Retina (tissue), 1 donor: ENCODE data around the gene ONECUT3.

Experiments
- DNase-seq: peaks from one replicate; pipeline ENCODE4 v3.0.0-alpha.2; 2016

ONECUT3 gene

GRCh38 chr19:1799695-1800342, 46.5 kb downstream of the ONECUT3 start:
- DNase-seq, result no peak

- DNase-seq, result no peak
These were observed 51.6 kb downstream of the ONECUT3 start for GRCh38 chr19:1804858-1805257.

- no peak for DNase-seq
These were observed 52.3 kb downstream of the ONECUT3 start for GRCh38 chr19:1805401-1806183.

- no peak for DNase-seq
These were observed 53.1 kb downstream of the ONECUT3 start for GRCh38 chr19:1806184-1807029.

- DNase-seq, result no peak
These were observed 53.9 kb downstream of the ONECUT3 start for GRCh38 chr19:1807030-1807694.

- no peak for DNase-seq
These were observed 54.5 kb downstream of the ONECUT3 start for GRCh38 chr19:1807695-1808394.

GRCh38 chr19:1808395-1808731, 55.1 kb downstream of the ONECUT3 start:
- DNase-seq, result no peak

- no peak for DNase-seq
These were observed 56.4 kb downstream of the ONECUT3 start for GRCh38 chr19:1809678-1810077.

GRCh38 chr19:1810439-1811160, 57.3 kb downstream of the ONECUT3 start:
- DNase-seq, result no peak

GRCh38 chr19:1811472-1811894, 58.2 kb downstream of the ONECUT3 start:
- no peak for DNase-seq

GRCh38 chr19:1811942-1812425, 58.7 kb downstream of the ONECUT3 start, which contains the start of gene ATP8B3:
Gene ATP8B3, minus strand, starts transcription at chr19:1812276. Its CDS starts 540 bp downstream, at chr19:1811736.
- no peak for DNase-seq

GRCh38 chr19:1812426-1813191, 59.3 kb downstream of the ONECUT3 start:
- peak; percentile 94 for DNase-seq

GRCh38 chr19:1813192-1814182, 60.2 kb downstream of the ONECUT3 start:
- DNase-seq, result no peak

GRCh38 chr19:1814391-1814790, 61.1 kb downstream of the ONECUT3 start:
- DNase-seq, result no peak

- DNase-seq, result no peak
These were observed 61.7 kb downstream of the ONECUT3 start for GRCh38 chr19:1814833-1815604.

GRCh38 chr19:1815605-1816529, 62.6 kb downstream of the ONECUT3 start:
- no peak for DNase-seq
